Measurements from ENCODE around the gene TMEM187. TPM values are rescaled to one million over a fixed set of nuclear protein-coding genes. Genes with fewer than 3 reads are reported as not detected.

The TMEM187 gene
- total and polyA plus RNA-seq, 10 of the 15 experiments (the other 5 are each of a cell fraction or from before 2014, with no cell fraction given): 0.45 to 8.5 (median 4.1) TPM

GRCh38 chrX:153971124-153971449 lies 1.5 kb upstream of the TMEM187 start (continued):
- TF ChIP-seq NFXL1 (IDR thresholded peaks at IDR 0.05; ENCODE audit: borderline replicate concordance) (no peak), CBFB (IDR thresholded peaks at IDR 0.05; ENCODE audit: low read depth) (no peak), HDAC2 (IDR thresholded peaks at IDR 0.05) (no peak), SUPT20H (IDR thresholded peaks at IDR 0.05; ENCODE audit: borderline replicate concordance, control insufficient read depth, low read depth, low read length) (no peak), ZNF217 (IDR thresholded peaks at IDR 0.05) (no peak), TARDBP (IDR thresholded peaks at IDR 0.05; ENCODE audit: borderline replicate concordance) (no peak), HSF1 (IDR thresholded peaks at IDR 0.05; ENCODE audit: low read depth, low read length) (no peak), USF1 (IDR thresholded peaks at IDR 0.05; ENCODE audit: borderline replicate concordance, extremely low read length, insufficient read depth, low read depth, low read length) (no peak), IKZF2 (IDR thresholded peaks at IDR 0.05) (no peak), PAX5 (IDR thresholded peaks at IDR 0.05; ENCODE audit: borderline replicate concordance, low read depth, low read length) (no peak; the same call in 1 of the 2 replicates), IRF5 (IDR thresholded peaks at IDR 0.05; ENCODE audit: borderline replicate concordance) (no peak), CEBPZ (IDR thresholded peaks at IDR 0.05; ENCODE audit: low read depth, low read length) (no peak), STAT1 (conservative IDR thresholded peaks at IDR 0.05) (no peak), RAD51 (IDR thresholded peaks at IDR 0.05) (no peak), TAF1 (IDR thresholded peaks at IDR 0.05; ENCODE audit: borderline replicate concordance, low read depth, low read length) (no peak; the same call in 1 of the 2 replicates), SIN3A (IDR thresholded peaks at IDR 0.05; ENCODE audit: low read depth, low read length) (no peak)
- TF ChIP-seq, protein P1, sequence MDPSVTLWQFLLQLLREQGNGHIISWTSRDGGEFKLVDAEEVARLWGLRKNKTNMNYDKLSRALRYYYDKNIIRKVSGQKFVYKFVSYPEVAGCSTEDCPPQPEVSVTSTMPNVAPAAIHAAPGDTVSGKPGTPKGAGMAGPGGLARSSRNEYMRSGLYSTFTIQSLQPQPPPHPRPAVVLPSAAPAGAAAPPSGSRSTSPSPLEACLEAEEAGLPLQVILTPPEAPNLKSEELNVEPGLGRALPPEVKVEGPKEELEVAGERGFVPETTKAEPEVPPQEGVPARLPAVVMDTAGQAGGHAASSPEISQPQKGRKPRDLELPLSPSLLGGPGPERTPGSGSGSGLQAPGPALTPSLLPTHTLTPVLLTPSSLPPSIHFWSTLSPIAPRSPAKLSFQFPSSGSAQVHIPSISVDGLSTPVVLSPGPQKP (IDR thresholded peaks at IDR 0.05; ENCODE audit: low read depth, low read length): peak; percentile 56; the same call in 1 of the 2 replicates
- TF ChIP-seq, protein P2, sequence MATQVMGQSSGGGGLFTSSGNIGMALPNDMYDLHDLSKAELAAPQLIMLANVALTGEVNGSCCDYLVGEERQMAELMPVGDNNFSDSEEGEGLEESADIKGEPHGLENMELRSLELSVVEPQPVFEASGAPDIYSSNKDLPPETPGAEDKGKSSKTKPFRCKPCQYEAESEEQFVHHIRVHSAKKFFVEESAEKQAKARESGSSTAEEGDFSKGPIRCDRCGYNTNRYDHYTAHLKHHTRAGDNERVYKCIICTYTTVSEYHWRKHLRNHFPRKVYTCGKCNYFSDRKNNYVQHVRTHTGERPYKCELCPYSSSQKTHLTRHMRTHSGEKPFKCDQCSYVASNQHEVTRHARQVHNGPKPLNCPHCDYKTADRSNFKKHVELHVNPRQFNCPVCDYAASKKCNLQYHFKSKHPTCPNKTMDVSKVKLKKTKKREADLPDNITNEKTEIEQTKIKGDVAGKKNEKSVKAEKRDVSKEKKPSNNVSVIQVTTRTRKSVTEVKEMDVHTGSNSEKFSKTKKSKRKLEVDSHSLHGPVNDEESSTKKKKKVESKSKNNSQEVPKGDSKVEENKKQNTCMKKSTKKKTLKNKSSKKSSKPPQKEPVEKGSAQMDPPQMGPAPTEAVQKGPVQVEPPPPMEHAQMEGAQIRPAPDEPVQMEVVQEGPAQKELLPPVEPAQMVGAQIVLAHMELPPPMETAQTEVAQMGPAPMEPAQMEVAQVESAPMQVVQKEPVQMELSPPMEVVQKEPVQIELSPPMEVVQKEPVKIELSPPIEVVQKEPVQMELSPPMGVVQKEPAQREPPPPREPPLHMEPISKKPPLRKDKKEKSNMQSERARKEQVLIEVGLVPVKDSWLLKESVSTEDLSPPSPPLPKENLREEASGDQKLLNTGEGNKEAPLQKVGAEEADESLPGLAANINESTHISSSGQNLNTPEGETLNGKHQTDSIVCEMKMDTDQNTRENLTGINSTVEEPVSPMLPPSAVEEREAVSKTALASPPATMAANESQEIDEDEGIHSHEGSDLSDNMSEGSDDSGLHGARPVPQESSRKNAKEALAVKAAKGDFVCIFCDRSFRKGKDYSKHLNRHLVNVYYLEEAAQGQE (IDR thresholded peaks at IDR 0.05; ENCODE audit: low read depth, low read length): no peak

All from GM12878 (cell line).